Stimulated activated CD4-positive, alpha-beta T cell treated with anti-CD3 and anti-CD28 coated beads, Interleukin-4, amount 100 ng/mL, for 1 hour (primary cell): ENCODE data around the gene EEFSEC.

Source experiments
- DNase-seq: peaks from one replicate; pipeline ENCODE4 v3.0.0-alpha.2; 2020

Gene EEFSEC

GRCh38 chr3:128320551-128321340 is 167.5 kb downstream of the EEFSEC start:
- no peak for DNase-seq

GRCh38 chr3:128321418-128321817 is 168.1 kb downstream of the EEFSEC start:
- no peak for DNase-seq

- DNase-seq, result peak; percentile 51
Measured at GRCh38 chr3:128322030-128323022, 169.0 kb downstream of the EEFSEC start.

DNA sequence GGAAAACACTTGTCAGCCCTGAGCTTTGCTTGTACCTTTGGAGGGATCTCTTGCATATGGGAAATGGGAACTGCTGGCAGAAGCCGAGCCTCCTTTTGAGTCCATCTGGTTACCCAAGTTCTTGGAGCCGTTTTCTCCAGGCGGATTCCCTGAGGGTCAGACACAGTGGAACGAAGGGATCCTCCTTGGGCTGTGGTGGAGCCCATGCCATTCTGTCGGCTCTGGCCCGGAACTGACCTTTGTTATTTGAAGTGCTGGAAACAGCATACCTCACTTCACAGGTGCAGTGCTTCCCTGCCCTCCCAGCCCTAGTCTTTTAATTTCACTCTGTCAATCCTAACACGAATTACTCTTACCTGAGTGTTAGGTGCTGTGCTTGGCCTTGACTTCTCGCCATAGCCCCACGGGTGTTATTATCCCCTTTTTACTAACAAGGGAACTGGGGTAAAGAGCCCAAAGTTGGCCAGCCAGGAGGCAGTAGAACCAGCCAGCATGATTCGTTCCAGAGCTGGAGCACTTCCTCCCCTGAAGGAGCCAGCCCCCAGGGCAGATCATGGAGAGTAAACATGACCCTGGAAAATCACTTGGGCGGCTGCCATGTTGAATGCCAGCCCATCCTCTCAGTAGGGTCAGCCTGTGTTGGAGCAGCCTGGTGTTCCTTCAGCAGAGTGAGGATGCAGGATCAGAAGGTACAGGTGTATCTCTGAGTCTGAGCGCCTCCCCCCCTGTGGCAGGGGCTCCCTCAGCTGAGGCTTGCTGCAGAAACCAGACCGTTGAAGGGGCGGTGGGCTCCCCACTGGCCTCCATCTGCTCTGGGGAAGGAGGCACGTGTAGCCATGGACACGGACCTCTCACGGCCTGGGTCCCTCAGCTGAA is 170.2 kb downstream of the EEFSEC start:
- DNase-seq, result no peak

DNA sequence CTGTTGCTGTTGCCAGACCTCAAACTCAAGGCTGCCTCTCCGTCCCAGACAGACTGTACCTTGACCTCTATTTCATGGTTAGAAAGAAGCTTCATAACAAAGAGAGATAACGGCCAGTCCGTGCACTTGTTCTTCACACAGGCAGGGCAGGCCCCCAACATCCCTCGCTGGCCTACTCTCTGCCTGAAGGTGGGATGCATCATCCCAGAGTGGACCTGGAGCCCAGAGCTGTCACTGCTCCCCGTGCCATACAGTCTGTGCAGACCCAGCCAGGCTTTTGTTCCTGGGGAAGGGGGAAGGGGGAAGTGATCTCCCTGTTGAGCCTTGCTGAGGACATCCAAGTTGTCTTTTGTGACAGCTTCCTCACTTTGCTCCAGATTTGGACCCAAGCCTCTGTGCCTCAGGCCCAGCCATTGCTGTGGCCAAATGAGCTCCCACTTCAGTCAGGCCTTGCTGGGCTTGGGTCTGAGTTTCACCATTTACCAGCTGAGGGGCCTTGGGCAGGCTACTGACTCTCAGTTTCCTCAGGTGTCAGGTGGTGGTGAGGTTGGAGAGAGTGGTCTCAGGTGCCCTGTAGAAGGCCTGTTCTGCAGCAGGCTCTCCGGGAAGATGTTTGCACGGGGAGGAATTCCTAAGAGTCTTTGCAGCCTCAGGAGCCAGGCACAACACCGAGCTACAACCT is 171.8 kb downstream of the EEFSEC start:
- no peak for DNase-seq

DNA sequence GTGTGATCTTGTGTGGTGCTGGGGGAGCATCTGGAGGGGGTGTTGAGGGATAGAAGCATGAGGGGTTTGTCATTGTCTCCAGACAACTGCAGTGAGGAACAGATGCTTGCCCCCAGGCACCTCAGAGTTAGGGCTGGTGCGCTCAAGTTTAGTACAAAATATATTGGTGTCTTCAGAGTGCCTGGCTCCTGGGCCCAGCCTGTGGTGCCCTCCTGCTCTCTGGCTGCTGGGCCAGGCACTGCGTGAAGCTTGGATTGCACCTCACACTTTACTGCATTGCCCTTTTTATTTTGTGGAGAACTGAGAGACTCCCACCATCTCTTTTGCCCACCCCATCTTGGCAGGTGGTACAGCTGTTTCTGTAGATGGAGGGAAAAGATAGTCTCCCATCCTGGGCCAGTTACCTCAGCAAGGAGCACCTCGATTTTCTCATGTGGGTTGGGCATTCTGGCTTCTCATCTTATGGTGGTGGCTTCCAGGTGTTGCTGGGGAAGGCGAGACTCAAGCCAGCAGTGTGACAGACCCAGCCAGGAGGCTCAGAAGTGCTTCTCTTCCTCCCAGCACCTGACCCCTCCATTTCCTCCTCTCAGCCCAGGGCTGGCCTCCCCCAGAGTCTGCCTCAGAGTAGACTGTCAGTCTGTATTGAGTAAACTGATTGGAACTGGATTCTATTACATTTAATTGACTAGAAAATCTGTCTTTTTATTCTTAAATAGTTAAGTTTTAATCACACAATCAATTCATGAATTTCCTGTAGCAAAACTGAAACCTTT is 173.0 kb downstream of the EEFSEC start:
- no peak for DNase-seq

GRCh38 chr3:128327606-128328031 is 174.3 kb downstream of the EEFSEC start:
- no peak for DNase-seq

GRCh38 chr3:128328546-128329458 is 175.5 kb downstream of the EEFSEC start:
- no peak for DNase-seq

DNA sequence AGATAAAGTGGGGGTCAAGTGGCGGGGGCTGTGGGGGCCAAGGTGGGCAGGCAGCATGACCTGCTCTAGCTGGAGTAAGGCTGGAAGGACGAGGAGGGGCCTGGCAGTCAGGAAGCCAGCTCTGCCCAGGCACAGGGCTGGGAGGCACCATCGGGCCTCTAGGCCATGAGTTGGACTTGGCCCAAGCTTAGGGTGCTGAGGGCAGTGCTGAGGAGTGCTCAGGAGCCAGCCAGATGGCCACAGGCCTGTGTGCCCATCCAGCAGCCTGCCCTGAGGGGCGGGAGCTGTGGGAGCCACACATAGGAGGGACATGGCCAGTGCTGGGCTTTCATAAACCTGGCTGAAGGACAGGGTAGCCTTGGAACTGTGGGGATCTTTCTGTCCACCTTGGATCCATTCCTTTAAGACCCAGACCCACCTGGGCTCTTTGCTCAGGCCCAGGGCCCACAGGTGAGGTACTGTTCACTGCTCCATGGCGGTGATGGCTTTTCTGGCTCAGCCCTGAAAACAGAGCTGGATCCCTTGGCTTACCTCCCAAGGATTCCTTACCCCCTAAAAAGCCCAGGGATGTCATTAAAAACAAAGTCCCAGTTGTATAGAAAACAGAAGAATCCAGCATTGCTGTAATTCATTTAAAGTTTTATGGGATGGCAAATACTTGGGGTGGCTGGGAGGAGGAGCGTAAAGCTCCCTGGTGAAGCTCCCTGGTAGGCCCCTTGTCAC is 176.4 kb downstream of the EEFSEC start:
- DNase-seq, result no peak

DNA sequence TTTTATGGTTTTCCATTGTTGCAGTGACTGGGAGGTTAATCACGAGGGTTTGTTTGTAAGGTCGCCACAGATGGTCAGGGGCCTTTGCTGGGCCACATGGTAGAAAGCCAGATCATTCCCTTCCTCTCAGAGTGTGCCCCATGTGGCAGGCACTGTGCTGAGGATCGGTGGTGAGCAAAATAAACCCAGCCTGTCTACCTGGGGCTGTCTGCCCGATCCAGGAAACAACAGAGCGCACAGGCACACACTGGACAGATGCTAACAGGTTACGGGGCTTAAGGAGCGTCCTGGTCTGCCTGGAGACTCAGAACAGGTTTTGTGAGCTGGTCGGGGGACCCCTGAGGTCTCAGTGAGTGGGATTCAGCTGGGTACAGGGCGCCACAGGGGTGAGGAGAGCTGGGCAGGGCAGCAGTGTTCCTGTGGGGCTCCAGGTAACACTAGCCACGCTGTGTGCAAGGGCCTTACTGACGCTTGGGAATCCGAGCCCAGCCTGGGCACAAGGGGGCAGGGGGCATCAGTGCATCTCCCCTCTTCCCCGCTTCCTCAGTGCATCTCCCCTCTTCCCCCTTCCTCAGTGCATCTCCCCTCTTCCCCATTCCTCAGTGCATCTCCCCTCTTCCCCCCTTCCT is 177.0 kb downstream of the EEFSEC start:
- DNase-seq, result no peak

DNA sequence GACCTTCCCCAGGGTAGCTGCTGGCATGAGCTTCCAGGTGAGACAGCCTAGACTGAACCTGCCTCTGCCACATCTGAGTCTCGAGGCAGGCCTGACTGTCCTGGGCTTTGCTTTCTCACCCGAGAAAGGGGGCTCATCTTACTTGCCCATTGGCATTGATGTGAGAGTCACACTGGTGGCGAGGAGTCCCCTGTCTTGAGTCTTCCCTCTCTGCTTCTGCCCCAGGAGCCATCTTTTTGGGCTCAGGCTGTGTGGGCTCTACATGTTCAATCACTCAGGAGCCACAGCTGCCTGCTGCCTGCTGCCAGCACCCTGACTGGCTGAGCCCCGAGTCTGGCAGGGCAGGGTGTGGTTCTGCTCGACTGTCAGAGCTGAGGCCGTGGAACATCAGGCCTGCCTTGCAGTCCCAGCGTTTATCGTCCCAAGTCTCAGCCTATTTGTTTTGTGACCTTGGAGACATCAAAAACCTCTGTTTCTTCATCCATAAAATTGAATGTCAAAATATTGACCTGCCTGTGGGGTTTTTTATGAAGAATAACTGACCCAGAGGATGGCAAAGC is 180.9 kb downstream of the EEFSEC start:
- no peak for DNase-seq

DNA sequence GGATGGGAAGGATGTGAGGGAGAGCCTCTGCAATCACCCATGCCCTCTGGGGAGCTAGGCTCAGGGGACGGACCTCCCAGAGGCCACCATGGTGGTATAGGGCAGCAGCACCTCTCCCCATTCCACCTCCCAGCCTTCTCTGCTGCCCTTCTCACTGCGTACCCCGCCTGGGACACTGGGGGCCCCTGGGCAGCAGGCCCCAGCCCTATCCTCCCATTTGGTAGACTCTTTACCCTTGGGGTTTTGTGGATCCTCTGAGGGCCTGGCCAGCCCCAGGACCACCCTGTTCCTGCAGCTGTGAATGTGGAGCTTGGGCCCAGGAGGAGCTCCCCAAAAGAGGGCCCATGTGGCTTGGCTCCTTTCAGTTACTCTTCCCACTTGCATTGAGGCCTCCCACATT is 181.5 kb downstream of the EEFSEC start:
- no peak for DNase-seq

DNA sequence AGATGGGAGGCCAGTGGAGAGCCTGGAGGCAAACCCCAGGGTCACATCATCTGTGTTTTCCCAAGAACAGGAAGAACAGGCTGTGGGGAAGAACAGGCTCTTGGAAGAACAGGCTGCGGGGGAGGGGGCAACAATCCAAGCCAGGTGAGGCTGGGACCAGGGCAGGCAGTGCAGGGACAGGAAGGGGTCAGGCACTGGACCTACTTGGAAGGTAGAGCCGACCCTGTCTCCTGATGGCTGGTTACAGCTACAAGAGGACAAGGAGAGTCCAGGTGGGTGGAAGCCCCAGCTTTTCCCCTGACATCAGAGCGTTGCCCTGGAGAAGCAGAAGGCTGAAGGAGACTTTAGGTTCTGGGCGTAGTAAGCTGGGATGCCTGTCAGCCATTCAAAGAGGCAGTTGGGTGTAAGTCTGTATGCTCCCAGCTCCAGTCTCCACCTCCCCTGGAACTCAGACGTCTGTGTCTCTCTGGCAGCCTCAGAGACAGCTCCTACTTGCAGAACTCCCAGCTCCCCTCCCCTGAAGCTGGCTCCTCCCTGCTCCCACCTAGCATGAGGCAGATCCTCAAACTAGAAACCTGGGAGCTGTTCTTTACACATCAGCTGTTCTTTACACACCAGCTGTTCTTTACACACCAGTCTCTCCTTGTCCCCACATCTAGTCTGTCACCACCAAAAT is 182.5 kb downstream of the EEFSEC start:
- DNase-seq, result no peak

DNA sequence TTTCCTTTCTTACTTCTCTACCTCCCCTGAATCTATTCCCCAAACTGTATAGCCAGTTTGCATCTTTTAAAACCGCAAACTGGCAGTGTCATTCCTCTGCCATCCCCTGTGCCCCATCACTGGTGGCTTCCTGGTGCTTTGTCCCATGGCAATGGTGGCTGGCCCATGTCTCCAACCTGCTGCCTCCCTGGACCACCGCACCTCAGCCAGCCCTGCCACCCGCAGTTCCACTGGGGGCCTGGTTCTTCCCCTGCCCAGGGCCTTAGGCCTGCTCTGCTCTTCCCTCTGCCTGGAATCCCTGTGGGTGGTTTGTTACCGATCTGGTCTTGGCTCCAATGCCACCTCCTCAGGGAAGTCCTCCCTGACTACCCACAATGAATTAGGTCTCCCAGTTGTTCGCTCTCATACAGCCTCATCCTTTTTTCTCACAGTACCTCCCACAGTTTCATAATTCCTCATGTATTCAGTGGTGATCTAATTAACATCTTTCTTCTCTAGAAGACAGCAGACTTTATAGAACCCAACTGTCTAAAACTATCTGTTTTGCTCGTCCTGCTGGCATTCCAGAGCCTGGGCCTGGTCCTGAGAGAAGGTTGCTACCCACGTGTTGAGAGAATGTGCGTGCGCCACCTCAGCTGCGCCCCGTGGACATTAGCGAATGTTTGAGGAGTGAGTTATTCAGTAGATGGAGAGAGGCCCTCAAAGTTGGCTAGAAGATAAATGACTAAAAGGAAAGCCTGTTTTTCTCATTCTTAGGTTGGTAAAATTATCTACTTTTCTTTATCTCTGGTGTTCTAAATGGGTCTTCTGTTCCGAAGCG is 183.3 kb downstream of the EEFSEC start:
- DNase-seq, result no peak

DNA sequence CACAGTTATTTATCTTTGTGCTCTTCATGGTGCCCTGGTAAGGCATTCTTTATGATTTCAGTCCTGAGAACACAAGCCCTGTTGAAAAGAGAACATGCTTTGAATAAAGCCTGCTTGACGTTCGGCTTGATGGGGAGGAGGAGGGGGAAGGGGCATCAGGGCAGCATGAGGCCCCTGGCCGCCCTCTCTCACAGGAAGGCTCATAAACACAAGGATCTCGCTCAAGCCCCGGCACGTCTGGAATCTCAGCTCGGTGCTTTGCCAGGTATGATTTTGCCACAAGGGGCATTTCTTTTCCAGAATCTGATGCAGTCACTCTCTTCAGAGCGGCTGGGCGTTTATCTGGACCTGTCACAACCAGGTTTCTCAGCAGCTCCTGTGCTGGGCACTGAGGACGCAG is 184.0 kb downstream of the EEFSEC start:
- DNase-seq, result no peak

DNA sequence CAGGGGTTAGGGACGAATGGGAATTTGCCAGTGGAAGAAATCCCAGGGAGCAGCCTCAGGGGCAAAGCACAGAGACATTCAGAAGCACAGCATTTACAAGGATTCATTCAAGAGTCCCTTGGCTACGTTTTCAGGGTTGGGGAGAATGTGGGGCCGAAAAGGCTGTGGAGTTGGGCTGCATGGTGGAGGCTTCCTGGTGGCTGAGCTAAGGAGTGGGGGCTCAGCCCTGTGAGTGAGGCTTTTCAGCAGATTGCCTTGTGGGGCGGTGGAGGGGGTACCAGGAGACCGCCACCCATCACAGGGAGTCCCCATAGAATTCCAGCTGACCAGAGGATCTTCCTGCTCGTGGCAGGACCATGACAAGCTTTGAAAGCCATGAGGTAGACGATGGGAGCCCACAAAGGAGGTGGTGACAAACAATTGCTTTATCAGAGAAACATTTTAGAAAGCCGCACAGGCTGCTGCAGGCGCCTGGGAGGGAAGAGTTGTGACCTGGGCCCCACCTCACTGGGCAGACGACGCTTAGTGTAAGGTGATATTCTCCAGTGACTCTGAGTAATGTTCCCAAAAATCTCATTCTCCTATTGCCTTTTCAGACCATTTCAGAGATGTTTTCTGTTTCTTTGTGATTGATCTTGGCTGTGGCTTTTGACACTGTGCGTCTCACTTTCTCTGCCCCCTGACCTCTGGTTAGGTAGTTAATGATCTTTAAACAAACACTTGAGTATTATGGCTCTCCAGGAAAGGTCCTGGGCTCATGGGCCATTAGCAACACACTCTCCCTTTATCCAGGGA is 185.5 kb downstream of the EEFSEC start:
- DNase-seq, result no peak
